NCI-H1092 (cell line): ENCODE data around the gene SESN2.
A peak's percentile ranks its signal among the peaks of the same experiment; 100 is the strongest.

ENCODE experiments used
- DNase-seq: peaks from one replicate; lab custom pipeline; 2025; lab: John Stamatoyannopoulos, UW

SESN2 gene

GRCh38 chr1:28259252-28259933, at the start of gene SESN2:
SESN2 (plus strand) TSS chr1:28259518; CDS start chr1:28259848, 330 bp downstream.
- DNase-seq, result peak; percentile 99

GRCh38 chr1:28209700-28210099, 49.6 kb upstream of the SESN2 start:
- DNase-seq, result no peak

- no peak for DNase-seq
Measured at GRCh38 chr1:28213315-28213714, 46.0 kb upstream of the SESN2 start.

- no peak for DNase-seq
Measured at GRCh38 chr1:28229089-28229488, 30.2 kb upstream of the SESN2 start.

GRCh38 chr1:28229996-28230395, 29.3 kb upstream of the SESN2 start:
- DNase-seq, result no peak

GRCh38 chr1:28232558-28233263, 26.6 kb upstream of the SESN2 start, which contains the start of gene DNAJC8:
DNAJC8 (minus strand) TSS chr1:28233029; CDS start chr1:28232998, 31 bp downstream.
- DNase-seq, result peak; percentile 93

GRCh38 chr1:28233264-28233606, 26.1 kb upstream of the SESN2 start:
- DNase-seq, result no peak

- peak; percentile 99 for DNase-seq
Measured at GRCh38 chr1:28235755-28236655, 23.3 kb upstream of the SESN2 start, which contains the start of gene ATP5IF1. ATP5IF1 (plus strand) TSS chr1:28236124; CDS start chr1:28236184, 60 bp downstream.

- no peak for DNase-seq
Measured at GRCh38 chr1:28236656-28237322, 22.5 kb upstream of the SESN2 start.

- no peak for DNase-seq
Measured at GRCh38 chr1:28239004-28239403, 20.3 kb upstream of the SESN2 start.

GRCh38 chr1:28240024-28240423, 19.3 kb upstream of the SESN2 start:
- no peak for DNase-seq

- DNase-seq, result no peak
Measured at GRCh38 chr1:28241638-28242241, 17.6 kb upstream of the SESN2 start.

GRCh38 chr1:28243685-28244311, 15.5 kb upstream of the SESN2 start:
- DNase-seq, result no peak

GRCh38 chr1:28244549-28245251, 14.6 kb upstream of the SESN2 start:
- no peak for DNase-seq

GRCh38 chr1:28246427-28246832, 12.9 kb upstream of the SESN2 start:
- no peak for DNase-seq

- DNase-seq, result no peak
Measured at GRCh38 chr1:28247612-28248272, 11.6 kb upstream of the SESN2 start.

GRCh38 chr1:28248273-28249012, 10.9 kb upstream of the SESN2 start:
- peak; percentile 27 for DNase-seq

GRCh38 chr1:28249013-28249865, 10.1 kb upstream of the SESN2 start:
- DNase-seq, result no peak
